HG03575 (cell line): ENCODE data around the gene TBC1D23.
"Not testable (repeated sequence)": the region's sequence is repeated elsewhere in the genome, so short reads cannot be mapped to it uniquely, and the experiment has no call there.

ENCODE experiments used
- ATAC-seq: cut with Tn5 transposase; IDR thresholded peaks from one replicate; pipeline ENCODE4 v1.9.1; 2021; ENCODE audit not compliant: unreplicated experiment, insufficient number of reproducible peaks, low FRiP score; ENCODE audit errors: extremely low read depth

The TBC1D23 gene

DNA sequence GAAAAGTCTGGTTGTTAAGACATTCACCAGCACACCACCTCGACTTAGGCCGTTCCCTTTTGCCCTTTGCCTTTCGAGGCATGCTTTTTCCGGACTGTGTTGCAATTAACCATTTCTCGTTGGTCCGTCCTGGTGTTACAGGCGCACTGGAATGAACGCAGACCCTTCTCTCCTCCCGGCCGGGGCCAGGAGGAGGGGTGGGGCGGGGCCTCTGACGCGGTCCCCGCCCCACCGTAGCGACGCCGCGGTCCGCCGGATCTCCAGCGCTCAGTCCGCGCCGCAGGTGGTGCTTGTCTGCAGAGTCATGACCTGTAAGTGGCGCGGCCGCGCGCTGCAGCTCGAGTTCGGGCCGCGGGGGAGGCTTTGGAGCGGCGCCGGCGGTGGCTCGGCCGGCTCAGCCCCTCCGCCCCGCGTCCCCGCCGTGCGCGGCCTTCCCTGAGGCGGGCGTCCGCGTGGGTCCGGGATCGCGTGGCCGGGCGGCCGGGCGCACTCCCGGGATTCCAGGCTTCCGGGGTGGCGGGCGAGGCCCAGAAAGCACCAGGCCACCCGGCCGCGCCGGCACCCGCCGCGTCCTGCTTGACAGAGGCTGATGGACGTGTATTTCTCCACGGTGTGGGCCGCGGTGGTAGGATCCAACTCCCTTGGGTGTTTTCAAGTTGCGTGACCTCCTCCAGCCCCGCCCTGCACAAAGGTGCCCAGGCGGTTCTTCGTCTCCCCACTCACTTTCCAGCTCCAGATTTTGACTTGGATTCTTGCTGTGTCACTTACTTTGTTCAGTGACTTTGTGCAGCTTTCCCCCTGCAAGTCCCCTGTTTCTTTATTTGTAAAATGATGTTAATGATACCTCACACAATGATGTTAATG is 73.9 kb downstream of the TBC1D23 start, which contains the start of gene NIT2:
Gene NIT2, plus strand, starts transcription at position 270 of the 864 bp plus-strand sequence. Its CDS starts 35 bp downstream, at position 305.
- ATAC-seq = peak; percentile 57

DNA sequence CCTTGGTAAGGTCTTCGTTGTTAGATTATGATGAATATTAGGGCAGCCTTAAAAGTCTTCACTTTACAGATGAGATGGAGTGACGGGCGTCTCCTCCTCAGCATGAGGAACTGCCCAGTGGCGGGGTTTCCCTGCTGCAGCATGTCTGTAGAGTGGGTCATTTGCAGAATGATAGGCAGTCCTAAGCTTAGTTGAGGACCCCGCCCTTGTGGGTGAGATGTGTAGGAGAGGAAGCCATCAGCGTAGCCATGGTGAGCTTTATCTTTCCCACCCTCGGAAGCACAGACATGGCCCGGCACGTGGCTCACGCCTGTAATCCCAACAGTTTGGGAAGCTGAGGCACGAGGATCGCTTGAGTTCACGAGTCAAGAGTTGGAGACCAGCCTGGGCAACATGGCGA is 74.6 kb downstream of the TBC1D23 start:
- ATAC-seq = no peak

DNA sequence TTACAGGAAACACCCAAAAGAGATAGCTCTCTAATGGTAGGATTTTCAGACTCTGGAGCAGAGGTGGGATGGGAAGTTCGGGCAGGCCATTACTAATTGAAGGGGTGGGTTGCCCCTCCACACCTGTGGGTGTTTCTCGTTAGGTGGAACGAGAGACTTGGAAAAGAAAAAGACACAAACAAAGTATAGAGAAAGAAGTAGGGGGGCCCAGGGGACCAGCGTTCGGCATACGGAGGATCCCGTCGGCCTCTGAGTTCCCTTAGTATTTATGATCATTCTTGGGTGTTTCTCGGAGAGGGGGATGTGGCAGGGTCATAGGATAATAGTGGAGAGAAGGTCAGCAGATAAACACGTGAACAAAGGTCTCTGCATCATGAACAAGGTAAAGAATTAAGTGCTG is 75.4 kb downstream of the TBC1D23 start:
- ATAC-seq = not testable (repeated sequence)

DNA sequence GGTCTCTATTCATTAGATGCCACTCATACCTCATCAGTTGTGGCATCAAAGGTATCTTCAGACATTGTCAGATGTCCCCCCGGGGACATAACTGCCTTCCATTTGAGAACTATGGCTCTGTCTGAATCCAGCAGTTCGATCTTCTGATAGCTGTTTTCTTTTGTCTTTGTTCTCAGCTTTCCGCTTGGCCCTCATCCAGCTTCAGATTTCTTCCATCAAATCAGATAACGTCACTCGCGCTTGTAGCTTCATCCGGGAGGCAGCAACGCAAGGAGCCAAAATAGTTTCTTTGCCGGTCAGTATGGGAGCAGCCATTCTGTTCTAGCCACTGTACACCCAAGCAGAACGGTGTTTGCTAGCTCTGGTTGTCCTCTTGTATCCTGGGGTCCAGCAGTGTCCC is 78.1 kb downstream of the TBC1D23 start:
- ATAC-seq = no peak

DNA sequence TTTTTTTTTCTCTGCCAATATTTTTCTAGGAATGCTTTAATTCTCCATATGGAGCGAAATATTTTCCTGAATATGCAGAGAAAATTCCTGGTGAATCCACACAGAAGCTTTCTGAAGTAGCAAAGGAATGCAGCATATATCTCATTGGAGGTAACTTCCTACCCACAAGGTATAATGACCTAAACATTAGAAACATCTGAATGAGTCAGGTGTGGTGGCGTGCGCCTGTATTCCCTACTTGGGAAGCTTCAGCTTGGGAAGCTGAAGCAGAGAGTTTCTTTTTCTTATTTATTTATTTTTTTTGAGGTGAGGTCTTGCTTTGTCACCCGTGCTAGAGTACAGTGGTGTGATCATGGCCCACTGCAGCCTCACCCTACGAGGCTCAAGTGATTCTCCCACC is 79.0 kb downstream of the TBC1D23 start:
- no peak for ATAC-seq

DNA sequence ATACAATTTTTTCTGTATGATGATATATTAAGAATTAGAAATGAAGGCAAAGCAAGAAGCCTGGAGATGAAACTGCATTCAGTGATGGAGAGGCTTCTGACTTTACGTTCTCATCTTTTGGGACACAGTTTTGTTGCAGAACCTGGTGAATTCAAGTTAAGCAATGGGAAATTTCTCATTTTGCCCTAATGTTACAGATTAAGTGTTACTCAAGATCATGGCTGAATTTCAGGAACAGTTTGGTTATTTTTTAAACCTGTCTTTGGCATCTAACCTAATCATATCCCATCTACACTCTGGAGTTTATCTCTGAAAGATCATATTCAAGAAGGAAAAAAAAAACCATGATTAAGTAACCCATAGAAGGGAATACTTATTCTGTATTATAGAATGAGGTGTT is 79.7 kb downstream of the TBC1D23 start:
- ATAC-seq = no peak

DNA sequence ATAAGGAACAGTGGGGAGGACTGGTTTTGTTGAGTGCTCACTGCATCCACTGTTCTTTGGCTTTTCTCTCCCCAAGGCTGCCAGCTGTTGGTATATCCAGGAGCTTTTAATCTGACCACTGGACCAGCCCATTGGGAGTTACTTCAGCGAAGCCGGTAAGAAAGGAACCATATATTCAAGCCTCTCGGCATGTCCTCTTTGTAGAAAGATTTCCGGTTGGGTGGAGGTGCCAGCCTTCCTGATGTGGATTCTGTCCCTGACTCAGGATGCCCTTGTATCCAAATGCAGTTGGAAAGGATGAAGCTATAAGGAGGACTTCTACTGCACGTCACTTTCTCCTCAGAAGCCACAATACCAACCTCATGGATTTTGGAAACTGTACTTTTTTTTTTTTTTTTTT is 87.9 kb downstream of the TBC1D23 start:
- ATAC-seq = no peak

DNA sequence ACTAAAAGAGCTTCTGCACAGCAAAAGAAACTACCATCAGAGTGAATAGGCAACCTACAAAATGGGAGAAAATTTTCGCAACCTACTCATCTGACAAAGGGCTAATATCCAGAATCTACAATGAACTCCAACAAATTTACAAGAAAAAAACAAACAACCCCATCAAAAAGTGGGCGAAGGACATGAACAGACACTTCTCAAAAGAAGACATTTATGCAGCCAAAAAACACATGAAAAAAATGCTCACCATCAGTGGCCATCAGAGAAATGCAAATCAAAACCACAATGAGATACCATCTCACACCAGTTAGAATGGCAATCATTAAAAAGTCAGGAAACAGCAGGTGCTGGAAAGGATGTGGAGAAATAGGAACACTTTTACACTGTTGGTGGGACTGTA is 91.0 kb downstream of the TBC1D23 start:
- ATAC-seq = not testable (repeated sequence)

DNA sequence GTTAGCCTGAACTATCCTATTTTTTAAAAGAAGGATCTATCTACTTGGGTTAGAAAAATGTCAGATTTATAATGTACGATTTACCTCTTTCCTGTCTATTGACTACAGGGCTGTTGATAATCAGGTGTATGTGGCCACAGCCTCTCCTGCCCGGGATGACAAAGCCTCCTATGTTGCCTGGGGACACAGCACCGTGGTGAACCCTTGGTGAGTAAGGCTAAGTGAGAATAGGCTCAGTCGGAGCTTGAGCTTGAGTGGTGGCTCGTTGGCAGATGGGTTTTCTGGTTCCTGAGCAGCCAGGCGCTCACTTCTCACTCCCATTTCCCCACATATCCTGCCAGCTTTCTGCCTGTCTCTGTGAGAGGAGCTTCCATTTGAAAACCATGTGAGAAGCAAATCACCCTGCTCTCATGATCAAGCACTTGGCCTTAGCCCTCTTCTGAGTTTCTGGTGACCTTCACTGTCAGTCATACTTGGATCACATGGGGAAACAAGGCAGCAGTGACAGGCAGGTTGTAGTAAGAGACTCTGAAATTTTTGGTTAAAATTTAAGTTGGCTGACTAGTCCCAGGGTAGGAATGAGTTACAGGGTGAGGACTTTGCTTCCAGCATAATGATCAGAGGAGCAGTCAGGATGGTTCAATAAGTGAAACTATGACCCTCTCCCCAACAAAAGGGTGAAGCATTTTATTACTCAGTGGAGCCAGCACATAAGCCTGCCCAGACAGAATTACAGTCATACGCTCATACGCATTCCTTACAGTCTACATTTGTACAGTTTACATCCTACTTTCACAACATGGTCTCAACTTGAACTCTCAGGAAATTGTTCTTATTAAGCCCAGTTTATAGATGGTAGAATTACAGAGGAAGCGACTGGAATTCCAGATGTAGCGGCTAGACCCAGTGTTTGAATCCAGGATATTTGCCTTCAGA is 91.8 kb downstream of the TBC1D23 start:
- ATAC-seq = no peak

DNA sequence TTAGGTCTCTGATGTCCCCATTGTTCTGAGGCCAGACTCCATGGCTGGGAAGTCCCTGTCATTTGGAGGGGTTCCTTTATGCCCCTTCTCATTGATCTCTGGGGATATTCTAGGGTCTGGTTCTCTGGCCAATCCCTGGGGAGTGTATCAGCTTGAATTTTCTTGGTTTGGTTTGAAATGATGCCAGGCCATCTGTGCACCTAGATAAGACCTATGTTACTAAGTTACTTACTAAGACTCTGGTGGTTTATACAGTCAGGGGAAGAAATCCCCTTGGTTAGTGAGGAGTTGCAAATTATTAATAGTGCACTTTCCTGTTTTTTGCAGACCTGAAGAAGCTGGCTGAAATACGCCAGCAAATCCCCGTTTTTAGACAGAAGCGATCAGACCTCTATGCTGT is 94.1 kb downstream of the TBC1D23 start:
- no peak for ATAC-seq

DNA sequence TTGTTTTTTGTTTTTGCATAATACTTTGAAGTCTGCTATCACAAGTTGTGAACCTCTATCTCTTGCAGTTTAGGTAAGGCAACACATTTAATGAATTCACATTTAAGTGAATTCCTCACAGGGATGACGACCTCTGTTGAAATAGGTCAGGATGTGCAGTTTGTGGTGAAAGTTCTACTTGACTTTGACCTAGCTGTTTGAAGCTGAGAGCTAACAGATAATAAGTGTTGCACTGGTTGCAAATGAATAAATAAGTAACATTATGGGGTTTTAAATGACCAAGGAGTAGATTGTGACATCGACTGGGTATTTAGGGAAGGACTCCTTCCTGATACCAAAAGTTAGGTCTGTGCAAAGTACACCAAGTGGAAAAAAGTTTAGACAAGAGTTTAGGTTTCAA is 97.6 kb downstream of the TBC1D23 start:
- no peak for ATAC-seq

DNA sequence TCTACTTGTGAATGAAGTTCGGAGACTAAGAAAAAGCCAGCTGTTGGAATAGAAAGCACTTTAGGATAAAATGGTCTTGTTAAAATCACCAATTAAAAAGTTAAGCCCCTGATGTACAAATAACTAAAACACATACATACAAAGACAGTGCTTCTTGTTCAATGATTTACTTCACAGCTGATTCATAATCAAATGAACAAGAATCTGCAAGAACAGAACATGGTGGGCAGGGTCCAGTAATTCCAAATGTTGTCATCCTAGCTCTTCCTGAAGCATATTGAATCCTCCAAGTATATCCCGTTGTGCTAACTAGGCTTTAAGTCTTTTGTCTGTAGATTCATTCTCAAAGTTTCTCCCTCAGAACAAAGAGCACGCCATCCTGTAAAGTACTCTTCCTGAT is 98.2 kb downstream of the TBC1D23 start:
- no peak for ATAC-seq

DNA sequence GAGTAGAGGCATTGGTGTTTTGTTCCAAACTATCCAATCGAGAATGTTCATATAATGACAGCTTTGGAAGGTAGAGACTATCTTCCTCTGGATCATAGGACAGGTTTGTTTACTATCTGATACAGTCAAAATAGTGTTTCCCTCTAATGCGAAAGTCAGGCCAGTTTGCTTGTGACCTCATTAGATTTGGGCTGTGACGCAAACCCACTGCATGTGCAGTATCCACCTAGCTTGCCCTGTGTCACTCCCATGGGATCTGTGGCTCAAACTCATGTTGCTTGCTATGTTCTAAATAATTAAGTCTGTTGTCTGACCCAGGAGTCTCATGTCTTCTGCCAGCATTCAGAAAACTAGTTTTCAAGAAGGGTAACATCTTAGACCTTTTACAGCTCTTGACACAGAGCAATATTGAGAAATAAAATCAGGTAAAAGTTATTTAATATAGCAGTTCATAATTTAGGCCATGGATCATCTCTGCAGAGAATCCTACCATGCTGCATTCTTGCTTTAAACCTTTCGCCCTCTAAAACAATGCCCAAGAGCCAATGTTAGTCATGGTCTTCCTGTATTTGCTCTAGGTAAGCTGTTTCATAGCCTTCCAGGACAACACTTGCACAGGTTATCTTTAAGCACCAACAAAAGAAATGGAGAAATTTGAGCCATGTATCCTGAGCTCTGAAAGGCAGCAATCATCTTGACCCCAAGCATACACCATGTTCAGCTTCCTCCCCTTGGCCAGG is 100.1 kb downstream of the TBC1D23 start:
- no peak for ATAC-seq

DNA sequence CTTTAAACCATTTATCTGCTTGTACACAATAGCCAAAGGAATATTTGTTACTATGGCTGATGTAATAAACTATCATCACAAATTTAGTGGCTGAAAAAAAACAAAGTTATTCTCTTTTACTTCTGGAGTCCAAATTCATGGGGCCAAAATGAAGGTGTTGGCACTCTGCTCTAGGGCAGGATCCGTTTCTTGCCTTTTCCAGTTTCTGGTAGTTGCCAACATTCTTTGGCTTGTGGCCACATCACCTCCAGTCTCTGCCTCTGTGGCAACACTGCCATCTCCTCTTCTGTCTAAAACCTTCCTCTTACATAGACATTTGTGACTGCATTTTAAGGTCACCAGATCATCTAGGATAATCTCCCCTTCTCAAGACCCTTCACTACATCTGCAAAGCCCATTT is 101.1 kb downstream of the TBC1D23 start:
- no peak for ATAC-seq

DNA sequence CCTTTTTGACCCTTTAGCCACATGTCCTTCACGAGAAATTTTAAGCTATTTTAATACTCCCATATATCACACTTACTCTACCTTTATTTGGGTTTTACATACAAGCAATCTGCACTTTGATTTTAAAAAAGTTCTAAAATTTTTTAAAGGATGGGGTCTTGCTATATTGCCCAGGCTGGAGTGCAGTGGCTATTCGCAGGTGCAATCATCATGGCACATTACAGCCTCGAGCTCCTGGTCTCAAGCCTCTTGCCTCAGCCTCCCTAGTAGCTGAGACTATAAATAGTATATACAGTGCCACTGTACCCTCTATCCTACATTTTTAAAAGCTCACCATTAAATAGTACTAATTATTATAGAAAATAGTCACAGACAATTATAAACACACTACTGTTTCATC is 103.6 kb downstream of the TBC1D23 start:
- no peak for ATAC-seq

DNA sequence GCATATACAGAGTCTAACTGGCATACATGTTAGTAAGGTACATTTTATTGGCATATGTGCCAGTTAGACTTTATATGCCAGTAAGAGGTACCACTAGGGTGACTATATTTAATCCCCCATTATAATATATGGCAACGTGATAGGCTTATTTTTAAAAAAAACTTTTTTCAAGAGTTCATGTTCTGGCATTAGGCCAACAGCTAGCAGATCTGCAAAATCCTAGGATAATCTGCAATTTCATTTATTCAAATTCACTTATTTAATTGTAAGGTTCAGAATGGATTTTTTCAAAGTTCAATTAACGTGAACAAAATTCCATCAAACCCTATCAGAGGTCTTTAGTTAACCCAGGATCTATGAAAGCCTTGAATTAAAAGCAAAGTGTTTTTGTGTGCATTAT is 105.6 kb downstream of the TBC1D23 start:
- no peak for ATAC-seq

DNA sequence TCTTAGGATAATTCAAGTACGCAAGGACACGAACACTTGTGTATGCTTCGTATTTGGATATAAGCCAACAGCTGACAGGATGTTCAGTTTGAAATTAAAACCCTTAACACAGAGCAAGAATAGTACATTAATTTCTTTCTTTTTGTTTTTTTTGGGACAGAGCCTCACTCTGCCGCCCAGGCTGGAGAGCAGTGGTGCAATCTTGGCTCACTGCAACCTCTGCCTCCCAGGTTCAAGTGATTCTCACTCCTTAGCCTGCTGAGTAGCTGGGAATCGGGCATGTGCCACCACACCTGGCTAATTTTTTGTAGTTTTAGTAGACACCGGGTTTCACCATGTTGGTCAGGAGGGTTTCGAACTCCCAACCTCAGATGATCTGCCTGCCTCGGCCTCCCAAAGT is 107.6 kb downstream of the TBC1D23 start:
- ATAC-seq = no peak

DNA sequence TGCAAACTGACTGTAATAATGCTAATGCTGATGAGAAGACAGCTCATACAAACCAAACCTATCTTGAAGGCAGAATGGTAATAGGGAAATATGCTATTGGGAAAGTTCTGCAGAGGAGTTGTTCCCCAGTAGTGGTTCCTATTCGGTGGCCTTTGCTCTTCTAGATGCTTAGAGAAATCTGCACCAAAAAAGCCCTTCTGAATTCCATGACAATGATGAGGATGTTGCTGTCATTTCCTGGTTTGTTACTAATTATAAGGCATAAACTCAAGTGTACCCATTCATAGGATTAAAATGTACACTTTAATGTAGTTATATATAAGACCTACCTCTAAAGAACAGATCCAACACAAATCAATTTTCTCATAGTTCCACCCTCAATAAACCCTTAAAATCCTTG is 110.0 kb downstream of the TBC1D23 start:
- no peak for ATAC-seq

DNA sequence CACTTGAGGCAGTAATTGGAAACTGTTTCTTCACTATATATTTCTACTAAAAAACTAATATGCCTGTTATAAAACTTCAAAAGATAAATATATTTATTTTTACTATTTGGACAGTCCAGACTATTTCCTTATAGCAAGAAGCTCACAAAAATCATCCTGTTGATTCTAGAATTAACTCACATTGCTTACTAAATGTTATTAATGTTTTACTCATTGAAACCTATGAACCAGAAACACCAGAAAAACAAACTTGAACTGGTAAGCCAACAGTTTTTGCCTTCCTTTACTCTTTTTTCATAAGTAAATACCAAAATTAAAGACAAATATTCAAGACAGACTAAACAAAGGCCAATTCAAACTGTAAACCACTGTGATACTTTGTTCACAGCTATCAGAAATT is 113.7 kb downstream of the TBC1D23 start:
- no peak for ATAC-seq
